H1 (cell line): ENCODE results near the gene PRMT6. TPM values are rescaled to one million over a fixed set of nuclear protein-coding genes. Genes with fewer than 3 reads are reported as not detected.

Experiments
- CTCF ChIA-PET: fragments of 300-600 bp; sonication (Branson Sonifier 250); formaldehyde crosslinking; loops from one replicate; lab custom pipeline; 2021; ENCODE audit not compliant: partially characterized antibody; lab: Charles Lee
- POLR2A ChIA-PET: fragments of 300-600 bp; sonication (Branson Sonifier 250); formaldehyde crosslinking; loops from one replicate; lab custom pipeline; 2021; ENCODE audit warnings: inconsistent platforms; ENCODE audit not compliant: partially characterized antibody; lab: Charles Lee
- DNase-seq, 2 experiments: peaks; one replicate each; pipeline versions ENCODE4 v3.0.0 to v3.0.0-alpha.2; 2010 to 2022; ENCODE audit warnings: low spot score in 2 of 2, low read depth in 1 of 2, mixed read lengths in 1 of 2
- FAIRE-seq: peaks from 2 replicates; lab custom pipeline; 2011; peaks lifted over from hg19 to GRCh38; lab: Jason Lieb, UNC
- H2AFZ ChIP-seq: 2 replicates; pipeline ENCODE4 v1.8.1; 2012; ENCODE audit warnings: low read length, inconsistent platforms
- H2AK5ac ChIP-seq: 2 replicates; pipeline ENCODE4 v1.6.1; 2013; ENCODE audit warnings: low read depth, low read length
- H2BK120ac ChIP-seq: replicated peaks from 2 replicates; pipeline ENCODE3; 2013; ENCODE audit warnings: low read depth, low read length, inconsistent platforms
- H2BK12ac ChIP-seq: 2 replicates; pipeline ENCODE4 v1.6.1; 2013; ENCODE audit warnings: low read depth, low read length
- H2BK15ac ChIP-seq: 2 replicates; pipeline ENCODE4 v1.6.1; 2013; ENCODE audit warnings: low read length
- H2BK20ac ChIP-seq: 2 replicates; pipeline ENCODE4 v1.6.1; 2013; ENCODE audit warnings: low read length
- H2BK5ac ChIP-seq: 2 replicates; pipeline ENCODE4 v1.6.1; 2013; ENCODE audit warnings: low read depth, low read length
- H3K14ac ChIP-seq: 2 replicates; pipeline ENCODE4 v1.6.1; 2013; ENCODE audit warnings: inconsistent platforms; ENCODE audit not compliant: insufficient read length
- H3K18ac ChIP-seq: 2 replicates; pipeline ENCODE4 v1.6.1; 2013; ENCODE audit warnings: low read length; ENCODE audit errors: extremely low read depth
- H3K23ac ChIP-seq: 2 replicates; pipeline ENCODE4 v1.6.1; 2013; ENCODE audit warnings: inconsistent platforms; ENCODE audit not compliant: insufficient read length
- H3K23me2 ChIP-seq: 2 replicates; pipeline ENCODE4 v1.6.1; 2013; ENCODE audit warnings: low read depth, low read length
- H3K27ac ChIP-seq: 2 replicates; pipeline ENCODE4 v1.6.1; 2011; ENCODE audit warnings: low read depth, low read length, inconsistent platforms
- H3K27me3 ChIP-seq, 4 experiments: replicated peaks in 1 of 4; 1 replicate in 1 of 4; 2 replicates in 3 of 4; pipeline versions ENCODE4 v1.6.1 to v1.8.1; 2011 to 2013; ENCODE audit warnings: low read length in 3 of 4, mild to moderate bottlenecking in 3 of 4, inconsistent platforms in 2 of 4, mixed read lengths in 2 of 4, moderate library complexity in 1 of 4; ENCODE audit not compliant: control insufficient read depth in 3 of 4, insufficient read depth in 3 of 4; ENCODE audit errors: extremely low read depth in 1 of 4
- H3K36me3 ChIP-seq, 4 experiments: 2 replicates each; pipeline versions ENCODE4 v1.6.1 to v1.8.1; 2011 to 2013; ENCODE audit warnings: mild to moderate bottlenecking in 4 of 4, low read length in 3 of 4, moderate library complexity in 2 of 4, control low read depth in 1 of 4, inconsistent platforms in 1 of 4; ENCODE audit not compliant: insufficient read depth in 4 of 4, control insufficient read depth in 2 of 4
- H3K4ac ChIP-seq: replicated peaks from 2 replicates; pipeline ENCODE3; 2013; ENCODE audit warnings: low read length, low read depth, mixed read lengths, inconsistent platforms; ENCODE audit not compliant: insufficient read length
- H3K4me1 ChIP-seq, 4 experiments: replicated peaks in 1 of 4; 1 replicate in 1 of 4; 2 replicates in 3 of 4; pipeline versions ENCODE4 v1.6.1 to v1.8.1; 2011 to 2013; ENCODE audit warnings: low read length in 3 of 4, inconsistent platforms in 2 of 4, mixed read lengths in 1 of 4; ENCODE audit not compliant: insufficient read depth in 4 of 4, control insufficient read depth in 3 of 4
- H3K4me2 ChIP-seq, 2 experiments: 2 replicates each; pipeline versions ENCODE4 v1.6.1 to v1.8.1; 2011 to 2013; ENCODE audit warnings: low read depth in 2 of 2, low read length in 2 of 2, control low read depth in 1 of 2, inconsistent platforms in 1 of 2, mild to moderate bottlenecking in 1 of 2; ENCODE audit not compliant: insufficient read depth in 1 of 2
- H3K4me3 ChIP-seq, 4 experiments: fragments of 200-600, 300-600 bp in 1 of 4; sonication (generic), shearing (Covaris generic), sonication (Bioruptor Twin) in 1 of 4; 2 replicates each; pipeline versions ENCODE4 v1.5.1 to v1.8.1; 2011 to 2016; ENCODE audit warnings: low read length in 4 of 4, low read depth in 3 of 4, control low read depth in 2 of 4, inconsistent platforms in 2 of 4, mild to moderate bottlenecking in 2 of 4, mixed read lengths in 1 of 4, moderate library complexity in 1 of 4; ENCODE audit not compliant: insufficient read depth in 2 of 4; ENCODE audit errors: extremely low read depth in 1 of 4
- H3K56ac ChIP-seq: replicated peaks from 2 replicates; pipeline ENCODE3; 2013; ENCODE audit warnings: low read depth, mild to moderate bottlenecking, mixed read lengths, low read length, inconsistent platforms; ENCODE audit not compliant: insufficient read length
- H3K79me1 ChIP-seq: 2 replicates; pipeline ENCODE4 v1.6.1; 2013; ENCODE audit warnings: low read depth, low read length, control low read depth
- H3K79me2 ChIP-seq, 2 experiments: 2 replicates each; pipeline versions ENCODE4 v1.6.1 to v1.8.1; 2012 to 2013; ENCODE audit warnings: low read length in 2 of 2, mild to moderate bottlenecking in 2 of 2, inconsistent platforms in 1 of 2; ENCODE audit not compliant: insufficient read depth in 2 of 2, control insufficient read depth in 1 of 2
- H3K9ac ChIP-seq, 4 experiments: replicated peaks in 1 of 4; 1 replicate in 1 of 4; 2 replicates in 3 of 4; pipeline versions ENCODE4 v1.6.1 to v1.8.1; 2011 to 2013; ENCODE audit warnings: low read depth in 3 of 4, low read length in 3 of 4, control low read depth in 2 of 4, mild to moderate bottlenecking in 2 of 4, moderate library complexity in 2 of 4, inconsistent platforms in 1 of 4; ENCODE audit errors: extremely low read depth in 1 of 4
- H3K9me3 ChIP-seq, 2 experiments: 2 replicates each; pipeline versions ENCODE4 v1.6.1 to v1.8.1; 2012 to 2013; ENCODE audit warnings: mild to moderate bottlenecking in 2 of 2, moderate library complexity in 2 of 2, control low read depth in 1 of 2, inconsistent platforms in 1 of 2, low read depth in 1 of 2, low read length in 1 of 2, mixed read lengths in 1 of 2; ENCODE audit not compliant: insufficient read depth in 2 of 2
- H4K20me1 ChIP-seq, 2 experiments: replicated peaks in 1 of 2; 2 replicates each; pipeline versions ENCODE3 to v1.8.1; 2011 to 2013; ENCODE audit warnings: inconsistent platforms in 2 of 2, low read length in 2 of 2, mild to moderate bottlenecking in 1 of 2; ENCODE audit not compliant: insufficient read depth in 2 of 2, control insufficient read depth in 1 of 2
- H4K5ac ChIP-seq: 2 replicates; pipeline ENCODE4 v1.6.1; 2013; ENCODE audit warnings: low read length, low read depth, mixed read lengths, inconsistent platforms; ENCODE audit not compliant: insufficient read length
- H4K8ac ChIP-seq: 2 replicates; pipeline ENCODE4 v1.8.0; 2013; ENCODE audit warnings: mild to moderate bottlenecking, moderate library complexity, low read length, inconsistent platforms; ENCODE audit not compliant: insufficient read depth; ENCODE audit errors: extremely low read depth
- H4K91ac ChIP-seq: replicated peaks from 2 replicates; pipeline ENCODE3; 2013; ENCODE audit warnings: low read length, mixed read lengths, inconsistent platforms; ENCODE audit not compliant: insufficient read length
- ATF2 ChIP-seq: IDR thresholded peaks from 2 replicates; pipeline ENCODE4 v1.6.1; 2012; ENCODE audit warnings: low read length, inconsistent platforms
- CTBP2 ChIP-seq: IDR thresholded peaks from 2 replicates; pipeline ENCODE4 v1.7.0; 2011; ENCODE audit warnings: borderline replicate concordance, mild to moderate bottlenecking, moderate library complexity, mixed read lengths, low read length; ENCODE audit not compliant: insufficient read depth, insufficient read length
- FOSL1 ChIP-seq: IDR thresholded peaks from 2 replicates; pipeline ENCODE4 v1.6.1; 2011; ENCODE audit warnings: mild to moderate bottlenecking, low read depth, low read length, moderate library complexity; ENCODE audit not compliant: insufficient read depth
- GTF2F1 ChIP-seq: IDR thresholded peaks from 2 replicates; pipeline ENCODE4 v1.6.1; 2012; ENCODE audit warnings: low read depth, low read length, improper control_type of control experiment, borderline replicate concordance
- JUN ChIP-seq: IDR thresholded peaks from 2 replicates; pipeline ENCODE4 v1.6.1; 2011; ENCODE audit warnings: low read depth, mild to moderate bottlenecking, improper control_type of control experiment, low read length
- SP4 ChIP-seq: IDR thresholded peaks from 2 replicates; pipeline ENCODE4 v1.6.1; 2012; ENCODE audit warnings: low read length, inconsistent platforms
- TAF7 ChIP-seq: optimal IDR thresholded peaks from 2 replicates; pipeline ENCODE3; 2011; ENCODE audit warnings: low read depth, mild to moderate bottlenecking, inconsistent platforms, low read length, moderate library complexity, borderline replicate concordance
- ZNF274 ChIP-seq: IDR thresholded peaks from 2 replicates; pipeline ENCODE4 v1.7.0; 2012; ENCODE audit warnings: low read length, borderline replicate concordance; ENCODE audit errors: extremely low read depth
- WGBS, 2 experiments: shearing (Covaris generic) in 1 of 2; methylation state at CpG; one replicate each; pipeline versions ENCODE4 v1.1.6 to v1.1.7; 2013 to 2015; ENCODE audit warnings: low lambda C conversion rate in 2 of 2, mixed read lengths in 2 of 2, inconsistent platforms in 1 of 2, low coverage in 1 of 2, missing lambda C conversion rate in 1 of 2; ENCODE audit not compliant: insufficient replicate concordance in 2 of 2, insufficient coverage in 1 of 2, insufficient read length in 1 of 2; ENCODE audit errors: extremely low coverage in 1 of 2, missing lambda C conversion rate in 1 of 2; 5-methylcytosine and 5-hydroxymethylcytosine counted together
- polyA plus RNA-seq, 7 experiments: library from polyadenylated mRNA; depleted of rRNA in 3 of 7; stranded (reverse) in 5 of 7; unstranded in 2 of 7; fragments of >200 nt in 5 of 7; fragments of 200-250 nt in 2 of 7; gene quantifications; 1 replicate in 5 of 7; 2 replicates in 1 of 7; 4 replicates in 1 of 7; pipeline versions ENCODE4 v1.2.1 to v1.2.3, GENCODE V29; 2011 to 2013; ENCODE audit warnings: missing spikeins in 2 of 7, mixed read lengths in 2 of 7
- total RNA-seq: library from RNA; stranded (reverse); fragmentation: NEBNext Ultra II Directional; extraction: Animal tissue kit (Norgen Biotek cat#: 25700); gene quantifications from 2 replicates; pipeline ENCODE4 v1.2.1, GENCODE V29; 2021

The PRMT6 gene
- total and polyA plus RNA-seq, 2 of the 8 experiments (the other 6 are each of a cell fraction or from before 2014, with no cell fraction given): 23.6 to 38.2 TPM

- Histone ChIP-seq H3K23me2 (no peaks in the 10 kb centered on the region), H3K36me3 (no peaks in the 10 kb centered on the region), H3K79me2 (no peaks in the 10 kb centered on the region), H3K4me1 (no peaks in the 10 kb centered on the region), H4K91ac (no peak overlapping the region), H3K27ac (no peak overlapping the region), H2BK5ac (no peak overlapping the region), H3K56ac (no peak overlapping the region), H2BK12ac (no peak overlapping the region), H3K27me3 (no peaks in the 10 kb centered on the region), H3K79me1 (no peaks in the 10 kb centered on the region), H4K20me1 (no peaks in the 10 kb centered on the region), H2BK20ac (no peak overlapping the region), H3K23ac (no peak overlapping the region), H2BK120ac (no peak overlapping the region), H4K5ac (no peak overlapping the region), H3K14ac (no peak overlapping the region), H3K18ac (no peak overlapping the region), H2BK15ac (no peak overlapping the region), H3K9me3 (no peaks in the 10 kb centered on the region), H3K4ac (no peak overlapping the region), H3K4me3 (no peak overlapping the region), H3K9ac (no peak overlapping the region), H3K4me2 (no peak overlapping the region), H2AFZ (peak overlapping the region; percentile 89), H2AK5ac (no peak overlapping the region), H4K8ac (no peak overlapping the region)
- FAIRE-seq (peak; percentile 60), DNase-seq (peak in 1 of 2 experiments; percentile 10)
- ChIA-PET POLR2A (interaction anchor here (1.2 kb wide), 1 partner anchor 20 kb away, joined by 3 read pairs; no protein-coding TSS in a partner anchor), CTCF (interaction anchor here (0.6 kb wide), 1 partner anchor 66 kb away, joined by 4 read pairs; no protein-coding TSS in a partner anchor)
- 86% methylated on average over 5 of the region's 5 CpGs; no CpG with 5 or more reads in 1 of the 2 experiments for WGBS, 2 experiments
- no peak for TF ChIP-seq SP4
- TF ChIP-seq FOSL1: no peak
- no peak for TF ChIP-seq TAF7
- no peak for TF ChIP-seq GTF2F1
- TF ChIP-seq ZNF274: no peak
- no peak for TF ChIP-seq JUN
- no peak for TF ChIP-seq CTBP2
- TF ChIP-seq ATF2: no peak
Observed at GRCh38 chr1:107076841-107077240, 20.4 kb downstream of the PRMT6 start.
